ENCODE measurements around the gene RNF13. TPM values are rescaled to one million over a fixed set of nuclear protein-coding genes. Genes with fewer than 3 reads are reported as not detected.

The RNF13 gene
- total and polyA plus RNA-seq, 2 donors (not counting 3 experiments of a cell fraction or from before 2014, with no cell fraction given) = 16.4 to 27.1 TPM

DNA sequence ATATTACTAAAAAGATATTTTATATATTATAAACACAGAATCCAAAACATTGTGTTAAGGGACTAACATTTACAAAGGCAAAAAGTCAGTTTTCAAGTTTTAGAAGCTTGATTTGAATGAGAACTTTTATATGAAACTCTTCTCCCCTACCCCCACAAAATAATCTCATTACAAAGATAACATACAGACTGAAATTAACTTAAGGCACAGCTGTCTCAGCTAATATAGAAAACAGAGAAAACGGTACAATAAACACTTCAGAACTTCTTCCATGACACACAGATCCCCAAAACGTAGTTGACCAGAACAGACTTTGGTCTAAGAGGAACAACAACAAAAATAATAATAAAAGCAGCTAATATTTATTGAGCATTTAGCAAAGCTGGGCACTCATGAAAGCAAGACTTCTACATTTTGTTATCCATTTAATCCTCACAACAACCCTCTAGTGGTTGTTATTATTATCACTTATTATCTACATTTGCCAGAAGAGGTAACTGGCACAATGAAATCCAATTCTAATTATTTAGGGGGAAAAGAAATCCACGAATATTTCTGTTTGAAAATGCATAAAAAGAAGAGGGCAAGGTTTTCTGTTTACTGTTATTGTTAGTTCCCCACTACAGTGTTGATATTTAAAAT lies 89.6 kb downstream of the RNF13 start:
- Histone ChIP-seq H3K9ac (replicated peaks; ENCODE audit: extremely low read depth, insufficient read depth, low read length) (no peak overlapping the region), H3K4me1 (ENCODE audit: control insufficient read depth, extremely low read depth, insufficient read depth, low read length) (peaks cover 2% of the 10 kb centered on the region), H3K4me2 (ENCODE audit: insufficient read depth, low read length) (no peak overlapping the region), H3K27ac (ENCODE audit: insufficient read depth, low read depth, low read length) (no peak overlapping the region), H4K20me1 (replicated peaks; ENCODE audit: control insufficient read depth, extremely low read depth, insufficient read depth, low read length) (no peaks in the 10 kb centered on the region), H3K9me3 (replicated peaks; ENCODE audit: control insufficient read depth, insufficient read depth, low read length) (no peaks in the 10 kb centered on the region), H3K79me2 (ENCODE audit: control insufficient read depth, insufficient read depth, low read length) (no peaks in the 10 kb centered on the region), H3K27me3 (ENCODE audit: control insufficient read depth in 2 of 2, insufficient read depth in 2 of 2, low read length in 2 of 2) (no peaks in the 10 kb centered on the region), H3K9me1 (replicated peaks; ENCODE audit: control insufficient read depth, extremely low read depth, insufficient read depth, low read length) (no peaks in the 10 kb centered on the region), H2AFZ (ENCODE audit: low read depth, low read length) (no peak overlapping the region), H3K4me3 (replicated peaks in 1 of 3; ENCODE audit: insufficient read depth in 1 of 3, low read depth in 1 of 3, low read length in 3 of 3) (no peak overlapping the region), H3K36me3 (ENCODE audit: control insufficient read depth in 2 of 2, extremely low read depth in 1 of 2, insufficient read depth in 2 of 2, low read length in 2 of 2) (no peaks in the 10 kb centered on the region)
- ChIA-PET POLR2A (no interaction called here), CTCF (interaction anchor here (1.1 to 1.3 kb wide), 3 partner anchors 8 to 23 kb away, joined by 3 to 9 read pairs (median 5); no protein-coding TSS in a partner anchor)
- BruUV-seq (replicated peaks) = no TSS peak
- TF ChIP-seq POLR2AphosphoS5 (IDR thresholded peaks at IDR 0.05; ENCODE audit: insufficient read depth, low read depth, low read length) (no peak), CTCF (IDR thresholded peaks at IDR 0.05; ENCODE audit: extremely low read depth in 1 of 2, insufficient read depth in 1 of 2, low read depth in 1 of 2, low read length in 2 of 2) (peak in 1 of 2 donors; percentile 9), FOS (IDR thresholded peaks at IDR 0.05; ENCODE audit: borderline replicate concordance, insufficient read depth, low read length) (no peak)
- intact Hi-C loops (cut with micrococcal nuclease) (no loop called here), dilution Hi-C loops (cut with MboI; ENCODE audit: extremely low pct_ligation_motif_present, low sequenced_read_pairs) (no loop called here)
- FAIRE-seq (no peak), DNase-seq (ENCODE audit: low read depth, low spot score) (no peak)

DNA sequence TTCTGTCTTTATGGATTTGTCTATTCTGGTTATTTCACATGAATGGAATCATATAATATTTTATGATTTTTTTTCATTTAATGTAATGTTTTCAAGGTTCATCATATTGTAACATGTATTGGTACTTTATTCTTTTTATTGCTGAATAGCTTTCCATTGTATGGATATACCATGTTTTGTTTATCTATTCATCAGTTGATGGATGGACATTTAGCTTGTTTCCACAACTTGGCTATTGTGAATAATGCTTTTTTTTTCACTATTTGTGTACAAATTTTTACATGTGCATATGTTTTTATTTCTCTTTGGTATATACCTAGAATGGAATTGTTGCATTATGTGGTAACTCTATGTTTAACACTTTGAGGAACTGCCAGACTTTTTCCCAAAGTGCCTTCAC lies 93.0 kb downstream of the RNF13 start:
- ChIA-PET POLR2A (no interaction called here), CTCF (interaction anchor here (1.0 to 2.4 kb wide), 2 partner anchors 27 to 98 kb away, joined by 3 to 8 read pairs; no protein-coding TSS in a partner anchor)
- Histone ChIP-seq H3K9me3 (replicated peaks; ENCODE audit: control insufficient read depth, insufficient read depth, low read length) (no peaks in the 10 kb centered on the region), H4K20me1 (replicated peaks; ENCODE audit: control insufficient read depth, extremely low read depth, insufficient read depth, low read length) (no peaks in the 10 kb centered on the region), H3K36me3 (ENCODE audit: control insufficient read depth in 2 of 2, extremely low read depth in 1 of 2, insufficient read depth in 2 of 2, low read length in 2 of 2) (no peaks in the 10 kb centered on the region), H3K4me1 (ENCODE audit: control insufficient read depth, extremely low read depth, insufficient read depth, low read length) (no peaks in the 10 kb centered on the region), H3K27ac (ENCODE audit: insufficient read depth, low read depth, low read length) (no peak overlapping the region), H3K9me1 (replicated peaks; ENCODE audit: control insufficient read depth, extremely low read depth, insufficient read depth, low read length) (peaks cover 2% of the 10 kb centered on the region), H3K4me2 (ENCODE audit: insufficient read depth, low read length) (no peak overlapping the region), H2AFZ (ENCODE audit: low read depth, low read length) (no peak overlapping the region), H3K27me3 (ENCODE audit: control insufficient read depth in 2 of 2, insufficient read depth in 2 of 2, low read length in 2 of 2) (no peaks in the 10 kb centered on the region), H3K4me3 (replicated peaks in 1 of 3; ENCODE audit: insufficient read depth in 1 of 3, low read depth in 1 of 3, low read length in 3 of 3) (no peak overlapping the region), H3K9ac (replicated peaks; ENCODE audit: extremely low read depth, insufficient read depth, low read length) (no peak overlapping the region), H3K79me2 (ENCODE audit: control insufficient read depth, insufficient read depth, low read length) (no peaks in the 10 kb centered on the region)
- intact Hi-C loops (cut with micrococcal nuclease) (no loop called here), dilution Hi-C loops (cut with MboI; ENCODE audit: extremely low pct_ligation_motif_present, low sequenced_read_pairs) (no loop called here)
- TF ChIP-seq MYC (IDR thresholded peaks at IDR 0.05; ENCODE audit: low read depth, low read length) (no peak), POLR2A (IDR thresholded peaks at IDR 0.05; ENCODE audit: low read depth, low read length) (no peak), FOS (IDR thresholded peaks at IDR 0.05; ENCODE audit: borderline replicate concordance, insufficient read depth, low read length) (no peak), JUN (IDR thresholded peaks at IDR 0.05; ENCODE audit: borderline replicate concordance, insufficient read depth, insufficient read length, low read depth) (no peak), POLR2AphosphoS5 (IDR thresholded peaks at IDR 0.05; ENCODE audit: insufficient read depth, low read depth, low read length) (no peak), CTCF (IDR thresholded peaks at IDR 0.05; ENCODE audit: extremely low read depth in 1 of 2, insufficient read depth in 1 of 2, low read depth in 1 of 2, low read length in 2 of 2) (no peak), MAX (IDR thresholded peaks at IDR 0.05; ENCODE audit: insufficient read depth, insufficient read length) (no peak), GATA2 (IDR thresholded peaks at IDR 0.05; ENCODE audit: insufficient read depth, insufficient read length, low read depth, low read length) (no peak), EZH2 (IDR thresholded peaks at IDR 0.05; ENCODE audit: borderline replicate concordance, low read depth, low read length, severe bottlenecking) (no peak)
- DNase-seq (ENCODE audit: low read depth, low spot score) (no peak), FAIRE-seq (no peak)
- BruUV-seq (replicated peaks) = no TSS peak

All from endothelial cell of umbilical vein (primary cell).